NCI-H146 treated with DMSO at 0.1 percent for 48 hours (cell line): Measurements from ENCODE around the gene ADAMTSL1.

Experiments used
- DNase-seq: peaks from one replicate; lab custom pipeline; 2025; ENCODE audit not compliant: unreplicated experiment; lab: John Stamatoyannopoulos, UW

The ADAMTSL1 gene

DNA sequence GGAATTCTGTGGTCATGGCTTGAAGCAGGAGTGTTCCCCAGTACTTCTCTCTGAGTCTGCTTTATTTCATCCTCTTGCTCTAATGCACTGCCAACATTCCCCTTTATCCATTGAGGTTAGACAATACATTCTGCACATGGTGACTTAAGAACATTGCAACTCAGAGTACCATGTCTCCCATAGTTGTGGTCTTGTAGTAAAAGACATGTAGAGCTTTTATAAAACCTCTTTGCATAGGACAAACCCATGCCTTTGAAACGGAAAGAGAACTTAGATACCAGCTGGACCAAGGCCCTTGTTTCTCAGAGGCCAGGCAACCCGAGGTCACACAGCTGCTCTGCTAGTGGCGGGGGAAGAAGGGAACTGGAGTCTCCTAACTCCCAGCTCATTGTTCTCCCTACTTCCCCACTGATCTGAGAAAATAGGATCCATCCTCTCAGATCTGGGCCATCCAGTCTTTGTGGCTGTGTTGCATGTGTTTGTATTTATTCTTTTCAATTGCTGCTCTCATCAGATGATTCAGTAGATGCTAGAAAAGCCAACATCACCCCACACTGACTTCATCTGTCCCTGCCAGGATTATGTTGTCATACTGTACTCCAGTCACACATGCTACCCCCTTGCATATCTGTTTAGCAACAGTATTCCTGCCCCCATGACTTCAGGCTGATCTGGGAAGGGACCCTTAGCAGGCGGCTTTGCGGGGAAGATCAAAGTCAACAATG is 322.2 kb downstream of the ADAMTSL1 start:
- DNase-seq: no peak

DNA sequence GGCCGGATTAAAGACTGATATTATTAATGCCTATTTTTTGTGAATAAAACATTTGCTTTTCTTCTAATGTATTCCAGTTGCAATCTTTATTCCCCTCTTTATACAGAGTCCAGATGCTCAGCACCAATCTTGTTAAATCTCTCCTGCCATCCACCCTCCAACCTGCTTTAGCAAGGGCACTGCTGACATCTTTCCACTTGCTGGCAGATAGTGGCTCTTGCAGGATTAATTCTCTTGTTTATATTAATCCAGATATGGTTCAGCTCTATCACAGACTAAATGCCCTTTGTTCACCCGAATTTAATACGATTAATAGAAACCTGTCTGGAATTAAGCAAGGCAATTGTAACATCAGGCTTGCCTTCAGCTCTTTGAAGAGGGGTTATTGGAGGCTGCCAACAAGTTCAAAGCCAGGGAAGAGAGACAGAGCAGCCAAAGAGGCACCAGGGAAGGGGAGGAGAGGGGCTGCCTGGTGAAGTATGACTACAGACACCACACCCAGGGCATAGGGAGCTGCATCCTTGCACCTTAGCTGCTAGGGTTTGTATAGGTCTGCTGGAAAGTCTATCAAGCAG is 322.8 kb downstream of the ADAMTSL1 start:
- DNase-seq: no peak

DNA sequence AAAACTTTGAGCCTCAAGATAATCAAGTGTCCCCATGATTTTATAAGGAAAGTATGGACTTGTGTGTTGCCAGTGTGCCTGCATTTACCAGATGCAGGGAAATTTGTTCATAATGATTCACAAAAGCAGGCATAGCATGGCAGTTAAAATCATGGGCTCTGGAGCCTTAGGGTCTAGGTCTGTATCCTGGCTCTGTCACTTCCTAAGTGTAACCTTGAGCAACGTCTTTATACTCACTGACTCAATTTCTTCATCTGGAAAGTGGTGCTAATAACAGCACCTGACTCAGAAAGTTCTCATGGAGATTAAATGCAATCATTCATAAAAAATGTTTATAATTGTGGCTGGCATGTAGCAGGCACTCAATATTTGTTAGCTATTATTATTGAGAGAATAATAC is 324.2 kb downstream of the ADAMTSL1 start:
- no peak for DNase-seq

DNA sequence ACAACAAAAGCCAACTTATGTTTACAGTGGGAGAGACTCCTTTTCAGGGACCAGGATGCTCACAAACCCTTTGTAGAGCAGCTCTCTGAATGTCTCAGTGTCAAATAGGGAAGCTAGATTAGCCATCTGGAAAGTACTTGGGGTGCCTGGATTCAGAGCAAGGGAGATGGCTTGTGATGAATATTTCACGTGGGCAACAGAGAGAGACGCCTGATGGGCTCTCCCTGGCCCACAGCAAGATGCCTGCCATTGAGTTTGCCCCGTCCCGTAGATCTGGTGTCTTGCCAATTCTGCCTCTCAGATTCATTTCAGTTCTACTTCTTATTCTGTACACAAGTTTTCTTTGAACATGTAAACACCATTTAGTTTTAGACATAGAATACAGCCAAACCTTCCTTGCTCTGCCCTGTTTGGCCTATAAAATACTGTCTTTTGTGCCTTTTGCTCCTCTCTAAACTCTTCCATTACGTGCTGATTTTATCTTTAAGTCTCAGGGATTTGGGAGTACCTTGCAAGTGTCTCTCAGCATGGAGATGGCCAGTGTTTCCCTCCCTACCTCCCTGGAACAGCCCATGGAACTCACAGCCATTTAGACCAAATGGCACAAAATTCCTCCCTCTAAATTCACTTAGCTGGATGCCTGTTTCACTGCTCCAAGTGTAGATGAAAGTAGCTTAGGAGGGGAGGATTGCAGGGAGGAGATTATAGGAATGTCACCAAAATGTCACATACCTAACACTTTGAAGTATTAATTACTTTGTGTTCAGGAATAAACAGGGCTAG is 324.7 kb downstream of the ADAMTSL1 start:
- DNase-seq: no peak

DNA sequence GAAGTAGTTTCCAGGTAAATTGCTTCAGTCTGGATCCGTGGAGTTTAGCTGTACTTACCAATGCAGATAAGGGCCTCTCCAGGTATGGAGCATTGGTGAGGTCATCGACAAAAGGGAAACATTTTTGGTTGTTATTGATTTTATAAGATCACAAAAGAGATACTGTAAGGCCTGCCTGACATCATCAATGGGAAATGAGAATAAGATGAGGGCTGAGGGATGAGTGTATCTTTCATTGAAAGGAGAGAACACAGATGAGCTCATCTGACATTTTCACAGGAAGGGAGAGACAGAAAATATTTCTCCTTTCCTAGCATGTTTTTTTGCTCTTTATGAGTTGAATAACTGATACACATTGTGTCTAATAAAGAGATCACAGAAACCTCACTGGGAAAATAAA is 325.5 kb downstream of the ADAMTSL1 start:
- no peak for DNase-seq

DNA sequence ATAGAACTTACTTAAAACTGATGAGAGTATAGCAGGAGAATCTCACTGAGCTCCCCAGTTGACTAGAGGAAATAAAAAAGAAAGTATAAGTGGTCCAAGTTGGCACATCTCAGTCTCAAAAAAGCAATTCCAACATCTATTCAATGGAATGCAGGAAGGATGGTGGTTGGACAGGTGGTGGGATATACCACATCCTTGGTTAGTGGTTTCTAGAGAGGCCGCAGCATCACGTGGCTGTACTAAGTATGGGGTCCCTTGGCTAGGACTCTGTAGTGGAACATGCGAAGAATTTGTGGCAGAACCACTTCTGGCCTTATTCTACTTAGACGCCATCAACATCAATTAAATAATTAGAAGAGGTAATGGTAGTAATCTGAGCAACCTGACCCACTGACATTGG is 326.6 kb downstream of the ADAMTSL1 start:
- DNase-seq: no peak

DNA sequence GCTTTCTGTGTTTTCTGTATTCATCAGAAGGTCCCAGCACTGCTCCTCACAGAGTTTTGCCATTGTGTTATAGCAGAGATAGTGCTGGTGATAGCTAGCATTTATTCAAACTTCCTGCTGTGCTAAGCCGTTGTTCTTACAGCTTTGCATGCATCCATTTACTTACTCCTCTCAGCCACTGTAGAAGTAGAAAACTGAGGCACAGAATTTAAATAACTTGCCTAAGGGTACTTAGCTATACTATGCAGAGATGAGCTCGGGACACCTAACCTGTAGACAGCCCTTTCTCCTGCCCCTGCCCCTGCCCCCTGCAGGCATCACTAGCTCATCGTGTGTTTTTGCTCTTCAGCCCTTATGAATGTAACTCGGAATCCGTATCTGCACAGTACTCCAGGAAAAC is 331.4 kb downstream of the ADAMTSL1 start:
- DNase-seq: no peak

DNA sequence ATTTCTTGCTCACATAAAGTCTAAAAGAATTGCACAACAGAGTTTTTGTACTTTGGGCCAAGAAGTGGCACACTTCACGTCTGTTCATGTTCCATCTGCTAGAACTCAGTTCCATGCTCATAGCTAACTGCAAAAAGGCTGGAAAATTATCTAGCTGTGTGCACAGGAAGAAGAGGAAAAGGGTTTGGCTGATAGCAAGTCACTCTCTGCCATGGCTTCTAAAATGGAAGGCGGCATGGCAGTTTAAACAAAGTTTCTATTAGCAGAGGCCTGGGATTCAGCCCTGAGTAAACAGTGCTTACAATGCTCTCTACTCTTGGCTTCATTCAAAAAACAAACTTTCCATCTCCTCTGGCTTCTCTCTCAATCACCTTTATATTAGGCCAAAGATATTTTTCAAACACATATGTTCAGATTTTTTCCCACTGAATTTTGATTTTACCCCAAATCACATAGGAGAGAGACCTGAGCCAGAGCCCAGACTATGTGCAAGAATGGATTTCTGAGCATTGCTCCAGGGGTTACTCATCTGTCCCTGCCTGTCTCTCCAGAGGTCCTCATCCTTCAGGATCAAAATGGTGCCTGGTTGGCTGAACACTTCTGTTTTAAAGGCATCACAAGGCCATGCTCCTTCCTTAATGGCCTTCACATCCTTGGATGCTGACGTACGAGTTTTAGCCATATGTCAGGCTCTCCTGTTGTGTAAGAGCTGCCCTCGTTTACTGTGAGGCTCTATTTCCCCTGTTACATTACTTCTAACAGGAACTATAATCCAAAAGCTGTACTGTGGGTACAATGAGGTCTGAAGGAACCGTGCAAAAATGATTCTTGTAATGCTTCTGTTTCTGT is 332.5 kb downstream of the ADAMTSL1 start:
- peak; percentile 6 for DNase-seq

DNA sequence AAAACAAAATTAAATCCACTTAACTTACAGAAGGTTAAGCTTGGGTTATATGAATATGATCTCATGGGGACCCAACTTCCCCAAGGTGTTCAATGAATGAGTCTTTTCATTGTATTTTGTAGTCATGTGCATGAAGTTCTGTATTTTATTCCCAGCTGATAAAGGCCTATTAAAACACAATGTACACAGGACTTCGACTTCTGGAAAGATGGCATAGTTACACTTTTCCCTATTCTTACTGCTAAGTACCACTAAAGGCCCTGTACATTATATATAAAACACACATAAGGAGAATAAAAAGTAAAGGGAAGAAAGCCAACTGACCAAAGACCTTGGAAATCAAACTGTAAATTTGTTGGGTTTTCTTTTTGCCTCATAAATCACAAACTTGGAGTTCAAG is 336.6 kb downstream of the ADAMTSL1 start:
- DNase-seq: no peak

DNA sequence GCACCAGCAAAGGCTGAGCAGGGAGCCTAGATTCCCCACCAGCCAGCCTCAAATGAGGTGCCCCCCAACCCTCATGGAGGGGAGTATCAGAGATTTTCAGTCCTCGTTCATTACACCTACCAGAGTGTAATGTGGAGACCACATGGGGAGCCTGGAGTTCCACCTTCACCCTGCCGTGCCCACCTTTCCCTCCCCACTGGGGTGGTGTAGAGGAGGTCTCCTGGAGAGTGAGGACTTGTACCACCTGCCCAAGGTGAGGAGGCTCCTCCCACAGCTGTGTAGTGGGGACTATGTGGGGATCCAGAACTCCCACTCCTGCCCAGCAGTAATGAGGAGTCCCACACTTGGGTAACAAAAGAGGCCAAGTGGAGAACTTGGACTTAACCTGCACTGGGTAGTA is 337.2 kb downstream of the ADAMTSL1 start:
- DNase-seq: no peak

DNA sequence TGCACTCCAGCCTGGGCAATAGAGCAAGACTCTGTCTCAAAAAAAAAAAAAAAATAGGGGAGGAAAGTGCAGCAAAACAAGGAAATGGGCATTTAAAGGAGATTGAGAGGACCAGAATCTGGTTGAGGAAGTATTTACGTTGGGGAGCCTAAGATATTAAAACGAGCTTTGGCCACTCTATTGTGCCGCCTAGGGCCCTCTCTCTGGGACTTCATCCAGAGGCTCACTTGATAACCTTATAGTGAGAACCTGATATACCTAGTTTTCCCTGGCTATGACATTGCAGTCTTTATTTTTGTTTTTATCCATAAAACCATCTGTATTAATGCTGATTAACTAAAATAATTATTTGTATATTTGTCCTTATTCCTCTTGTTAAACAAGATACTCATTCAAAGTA is 345.5 kb downstream of the ADAMTSL1 start:
- no peak for DNase-seq

DNA sequence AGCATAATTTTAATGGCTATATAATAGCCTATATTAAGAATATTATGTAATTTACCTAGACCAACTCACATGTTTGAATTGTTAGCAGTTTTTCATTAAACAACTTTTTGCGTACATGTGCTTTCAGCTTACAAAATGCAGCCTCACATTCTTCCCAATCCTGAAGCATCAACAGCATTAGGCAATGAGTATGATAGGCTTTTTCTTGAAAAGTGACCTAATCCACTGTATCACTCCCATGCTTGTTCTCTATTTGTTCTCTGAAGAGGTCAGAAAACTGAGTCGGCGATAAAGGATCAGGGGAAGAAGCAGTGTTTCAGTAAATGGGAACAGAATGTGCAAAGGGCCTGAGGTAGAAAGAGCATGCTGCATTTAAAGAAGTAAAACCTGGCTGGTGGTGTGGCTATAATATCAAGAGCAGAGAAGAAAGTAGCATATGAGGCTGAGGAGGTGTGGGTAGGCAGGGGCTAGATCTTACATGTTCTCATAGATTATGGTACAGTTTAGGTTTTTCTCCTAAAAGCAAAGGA is 346.7 kb downstream of the ADAMTSL1 start:
- no peak for DNase-seq

DNA sequence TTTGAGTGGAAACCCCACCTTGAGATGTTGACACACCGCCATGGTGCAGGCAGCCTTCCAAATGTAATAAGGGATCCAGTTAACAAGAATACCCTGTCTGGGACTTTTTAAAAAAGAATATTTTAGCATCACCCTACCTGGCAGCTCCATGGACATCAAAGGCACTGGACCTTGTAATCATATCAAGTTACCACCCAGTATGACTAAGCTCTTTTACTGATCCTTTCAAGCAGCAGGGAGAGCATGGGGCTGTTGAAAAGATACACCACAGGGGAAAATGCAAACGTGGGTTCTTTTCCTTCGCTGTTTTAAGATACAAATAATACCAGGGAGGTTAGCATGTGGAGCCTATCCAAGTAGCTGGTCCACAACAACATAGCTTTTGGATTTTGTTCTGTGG is 347.8 kb downstream of the ADAMTSL1 start:
- peak; percentile 44 for DNase-seq

DNA sequence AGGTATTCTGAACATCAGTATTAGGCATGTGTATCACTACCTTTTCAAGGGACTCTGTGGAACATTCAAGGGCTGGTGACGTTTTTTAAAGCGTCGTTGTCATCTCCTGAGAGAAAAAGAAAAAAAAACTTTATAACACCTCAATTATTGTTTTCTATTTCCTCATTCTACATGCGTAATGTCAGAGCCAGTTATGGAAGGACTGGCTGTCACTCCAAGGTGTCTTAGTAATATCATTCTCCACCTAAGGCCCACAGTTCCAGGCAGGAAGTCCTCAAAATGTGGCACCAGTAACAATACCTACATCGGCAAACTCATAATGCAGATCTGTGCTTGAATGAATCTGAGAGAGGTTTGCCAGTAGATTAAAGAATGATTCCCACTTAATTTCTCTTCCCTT is 348.9 kb downstream of the ADAMTSL1 start:
- DNase-seq: no peak

DNA sequence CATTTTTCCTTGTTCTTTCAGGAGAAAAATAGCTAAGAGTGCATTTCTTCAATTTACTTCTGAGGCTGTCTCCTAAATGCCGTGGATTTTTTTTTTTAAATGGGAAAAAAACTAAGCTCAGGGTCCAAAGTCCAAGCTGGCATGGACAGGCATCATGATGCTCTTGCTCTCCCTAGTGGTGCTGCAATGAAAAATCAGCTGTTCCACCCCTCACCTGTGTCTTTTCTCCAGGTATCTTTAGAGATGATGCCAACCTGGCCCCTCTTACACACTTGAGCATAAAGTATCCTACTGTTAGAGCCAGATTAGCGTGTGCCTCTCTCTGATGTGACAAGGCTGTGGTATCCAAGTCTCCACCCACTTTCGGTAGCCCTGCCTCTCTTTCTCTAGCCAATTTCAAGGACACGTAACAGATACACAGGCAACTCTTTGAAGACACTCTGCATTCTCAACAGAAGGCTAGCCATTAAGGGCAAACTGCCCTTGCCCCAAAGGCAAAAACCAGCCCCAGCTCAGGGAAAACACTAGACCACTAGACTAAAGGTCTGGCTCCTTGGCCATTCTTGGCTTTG is 350.2 kb downstream of the ADAMTSL1 start:
- peak; percentile 45 for DNase-seq

DNA sequence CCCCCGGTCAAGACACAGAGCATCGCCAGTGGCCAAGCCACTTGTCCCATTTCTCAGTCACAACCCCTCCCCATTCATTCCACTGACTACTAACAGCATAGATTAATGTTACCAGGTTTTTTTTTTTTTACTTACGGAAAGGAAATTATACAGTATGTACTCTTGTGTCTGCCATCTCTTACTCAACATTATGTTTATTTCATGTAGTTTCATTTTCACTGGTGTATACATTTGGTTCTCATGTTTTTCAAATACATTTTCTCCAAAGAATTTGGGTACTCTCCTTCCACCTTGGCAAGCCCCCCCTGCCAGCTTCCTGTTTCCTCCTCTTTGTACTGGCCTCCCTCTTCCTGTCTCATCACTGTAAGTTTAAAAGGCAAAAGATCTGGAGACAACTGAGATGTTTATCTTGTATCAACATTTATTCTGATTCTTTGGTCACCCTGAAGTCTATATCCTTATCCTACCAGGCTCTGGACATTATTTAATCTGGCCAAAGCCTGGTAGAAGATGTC is 351.8 kb downstream of the ADAMTSL1 start:
- DNase-seq: no peak

DNA sequence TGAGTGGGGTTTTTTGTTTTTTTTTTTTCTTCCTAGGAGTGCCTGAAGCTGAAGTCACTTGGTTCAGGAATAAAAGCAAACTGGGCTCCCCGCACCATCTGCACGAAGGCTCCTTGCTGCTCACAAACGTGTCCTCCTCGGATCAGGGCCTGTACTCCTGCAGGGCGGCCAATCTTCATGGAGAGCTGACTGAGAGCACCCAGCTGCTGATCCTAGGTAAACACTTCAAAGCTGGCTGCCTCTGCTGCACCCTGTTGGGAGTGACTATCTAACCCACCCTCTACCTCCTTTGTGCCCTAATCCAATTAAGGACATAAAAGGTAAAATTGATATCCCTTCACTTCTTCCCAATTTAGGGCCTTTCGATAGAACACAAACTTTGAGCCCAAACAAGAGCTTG is 352.3 kb downstream of the ADAMTSL1 start:
- DNase-seq: peak; percentile 36

DNA sequence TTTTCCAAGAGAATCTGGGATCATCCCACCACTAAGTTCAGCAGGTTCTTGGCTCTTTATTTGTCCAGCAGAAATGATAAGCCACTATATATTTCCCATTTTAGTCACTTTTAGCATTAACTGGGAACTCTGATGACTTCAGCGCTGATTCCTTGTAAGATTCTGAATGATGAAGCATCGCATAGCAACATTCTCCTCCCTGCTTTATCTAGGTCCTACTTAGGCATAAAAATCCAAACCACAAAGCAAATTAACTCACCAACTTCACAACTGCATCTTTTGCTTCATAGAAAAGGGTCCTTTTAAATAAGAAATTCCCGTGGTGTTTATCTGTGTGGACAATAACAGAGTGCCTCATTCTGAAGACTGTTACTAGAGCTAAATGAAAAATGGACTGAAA is 355.1 kb downstream of the ADAMTSL1 start:
- DNase-seq: no peak

DNA sequence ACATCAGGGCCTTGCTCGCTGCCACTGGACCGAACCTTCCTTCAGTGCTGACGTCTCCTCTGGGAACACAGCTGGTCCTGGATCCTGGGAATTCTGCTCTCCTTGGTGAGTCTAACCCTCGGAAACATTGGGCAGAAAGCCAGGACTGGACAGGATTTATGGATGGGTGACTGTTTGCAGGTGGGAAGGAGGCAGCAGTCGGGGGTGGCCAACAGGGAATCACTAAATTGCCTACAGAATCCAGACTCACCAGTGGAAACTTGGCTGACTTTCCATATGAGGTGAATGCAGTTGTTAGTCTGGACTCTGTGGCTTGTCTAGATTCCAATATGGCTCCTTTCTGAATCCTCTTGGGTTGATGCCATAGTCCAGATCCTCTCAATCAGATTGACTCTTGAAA is 355.9 kb downstream of the ADAMTSL1 start:
- DNase-seq: peak; percentile 5

DNA sequence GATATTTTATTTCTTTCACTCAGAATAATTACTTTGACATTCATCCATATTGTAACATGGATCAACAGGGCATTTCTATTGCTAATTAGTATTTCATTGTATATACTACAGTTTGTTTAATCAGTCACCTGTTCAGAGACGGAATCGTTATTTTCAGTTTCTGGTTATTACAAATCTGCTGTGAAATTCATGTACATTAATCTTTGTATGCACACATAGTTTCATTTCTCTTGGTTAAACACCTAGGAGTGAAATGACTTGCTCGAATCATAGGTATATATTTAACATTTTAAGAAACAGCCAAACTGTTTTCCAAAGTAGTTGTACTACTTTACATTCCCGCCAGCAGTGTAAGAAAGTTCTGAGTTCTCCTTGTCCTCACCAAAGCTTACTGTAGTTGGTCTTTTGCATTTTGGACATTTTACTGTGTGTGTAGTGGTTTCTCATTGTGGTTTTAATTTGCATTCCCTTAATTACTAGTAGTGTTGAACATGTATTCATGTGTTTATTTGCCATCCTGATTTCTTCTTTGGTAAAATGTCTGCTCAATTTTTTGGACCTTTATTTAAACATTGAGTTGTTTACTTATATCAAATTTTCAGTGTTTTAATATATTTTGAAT is 360.9 kb downstream of the ADAMTSL1 start:
- no peak for DNase-seq
